ENCODE results near the gene HIVEP3.

The HIVEP3 gene

GRCh38 chr1:41901551-41901950 lies 17.2 kb downstream of the HIVEP3 start:
- H3K4me1 Mint-ChIP-seq, result peaks cover 71% of the 10 kb centered on the region
- no peak for DNase-seq (ENCODE audit: low spot score in 2 of 2)
- ATAC-seq (replicated peaks; ENCODE audit: extremely low read depth, poor library complexity, severe bottlenecking), result no peak
- peaks cover 2% of the 10 kb centered on the region for H3K36me3 Mint-ChIP-seq (ENCODE audit: insufficient read depth)
- no peaks in the 10 kb centered on the region for H3K9me3 Mint-ChIP-seq
- H3K27me3 Mint-ChIP-seq, result no peaks in the 10 kb centered on the region
- peak overlapping the region; percentile 12 for H3K4me3 Mint-ChIP-seq
- H3K27ac Mint-ChIP-seq (ENCODE audit: low read depth), result peak overlapping the region; percentile 67

- peak overlapping the region; percentile 12 for H3K4me3 Mint-ChIP-seq
- ATAC-seq (replicated peaks; ENCODE audit: extremely low read depth, poor library complexity, severe bottlenecking), result no peak
- H3K4me1 Mint-ChIP-seq, result peaks cover 69% of the 10 kb centered on the region
- H3K36me3 Mint-ChIP-seq (ENCODE audit: insufficient read depth), result peaks cover 4% of the 10 kb centered on the region
- H3K27me3 Mint-ChIP-seq, result no peaks in the 10 kb centered on the region
- H3K27ac Mint-ChIP-seq (ENCODE audit: low read depth), result peak overlapping the region; percentile 67
- no peak for DNase-seq (ENCODE audit: low spot score in 2 of 2)
- H3K9me3 Mint-ChIP-seq, result no peaks in the 10 kb centered on the region
These were observed 17.9 kb downstream of the HIVEP3 start for GRCh38 chr1:41900603-41901444.

GRCh38 chr1:41898191-41898713 lies 20.5 kb downstream of the HIVEP3 start:
- DNase-seq (ENCODE audit: low spot score in 2 of 2) (peak; percentile 30 to 75), ATAC-seq (replicated peaks; ENCODE audit: extremely low read depth, poor library complexity, severe bottlenecking) (peak; percentile 99)
- Mint-ChIP-seq H3K4me3 (peak overlapping the region; percentile 53), H3K27me3 (no peaks in the 10 kb centered on the region), H3K4me1 (peaks cover 82% of the 10 kb centered on the region), H3K27ac (ENCODE audit: low read depth) (peak overlapping the region; percentile 95), H3K9me3 (no peaks in the 10 kb centered on the region), H3K36me3 (ENCODE audit: insufficient read depth) (peaks cover 5% of the 10 kb centered on the region)

- H3K4me3 Mint-ChIP-seq, result no peak overlapping the region
- ATAC-seq (replicated peaks; ENCODE audit: extremely low read depth, poor library complexity, severe bottlenecking) (no peak), DNase-seq (ENCODE audit: low spot score in 2 of 2) (no peak)
- H3K9me3 Mint-ChIP-seq, result no peaks in the 10 kb centered on the region
- H3K27ac Mint-ChIP-seq (ENCODE audit: low read depth), result peak overlapping the region; percentile 45
- H3K4me1 Mint-ChIP-seq, result peaks cover 78% of the 10 kb centered on the region
- H3K36me3 Mint-ChIP-seq (ENCODE audit: insufficient read depth), result peaks cover 9% of the 10 kb centered on the region
- H3K27me3 Mint-ChIP-seq, result no peaks in the 10 kb centered on the region
These were observed 23.2 kb downstream of the HIVEP3 start for GRCh38 chr1:41895552-41895951.

- peak overlapping the region; percentile 45 for H3K27ac Mint-ChIP-seq (ENCODE audit: low read depth)
- peaks cover 9% of the 10 kb centered on the region for H3K36me3 Mint-ChIP-seq (ENCODE audit: insufficient read depth)
- H3K27me3 Mint-ChIP-seq, result no peaks in the 10 kb centered on the region
- H3K9me3 Mint-ChIP-seq, result no peaks in the 10 kb centered on the region
- no peak for ATAC-seq (replicated peaks; ENCODE audit: extremely low read depth, poor library complexity, severe bottlenecking)
- H3K4me3 Mint-ChIP-seq, result peak overlapping the region; percentile 14
- peaks cover 72% of the 10 kb centered on the region for H3K4me1 Mint-ChIP-seq
- DNase-seq (ENCODE audit: low spot score in 2 of 2), result no peak
These were observed 23.8 kb downstream of the HIVEP3 start for GRCh38 chr1:41894808-41895483.

- H3K36me3 Mint-ChIP-seq (ENCODE audit: insufficient read depth), result peaks cover 9% of the 10 kb centered on the region
- H3K27ac Mint-ChIP-seq (ENCODE audit: low read depth), result peak overlapping the region; percentile 45
- H3K4me1 Mint-ChIP-seq, result peaks cover 70% of the 10 kb centered on the region
- ATAC-seq (replicated peaks; ENCODE audit: extremely low read depth, poor library complexity, severe bottlenecking) (no peak), DNase-seq (ENCODE audit: low spot score in 2 of 2) (no peak)
- H3K9me3 Mint-ChIP-seq, result no peaks in the 10 kb centered on the region
- no peaks in the 10 kb centered on the region for H3K27me3 Mint-ChIP-seq
- H3K4me3 Mint-ChIP-seq, result peak overlapping the region; percentile 14
These were observed 24.5 kb downstream of the HIVEP3 start for GRCh38 chr1:41894101-41894807.

- H3K36me3 Mint-ChIP-seq (ENCODE audit: insufficient read depth), result peaks cover 15% of the 10 kb centered on the region
- peak overlapping the region; percentile 87 for H3K27ac Mint-ChIP-seq (ENCODE audit: low read depth)
- H3K4me1 Mint-ChIP-seq, result peaks cover 65% of the 10 kb centered on the region
- H3K27me3 Mint-ChIP-seq, result no peaks in the 10 kb centered on the region
- DNase-seq (ENCODE audit: low spot score in 2 of 2), result peak in 1 of 2 donors; percentile 37
- no peaks in the 10 kb centered on the region for H3K9me3 Mint-ChIP-seq
- peak; percentile 77 for ATAC-seq (replicated peaks; ENCODE audit: extremely low read depth, poor library complexity, severe bottlenecking)
- H3K4me3 Mint-ChIP-seq, result peak overlapping the region; percentile 78
These were observed 26.4 kb downstream of the HIVEP3 start for GRCh38 chr1:41892301-41892781.

GRCh38 chr1:41891199-41891896 lies 27.4 kb downstream of the HIVEP3 start:
- DNase-seq (ENCODE audit: low spot score in 2 of 2), result peak; percentile 37 to 59
- peaks cover 57% of the 10 kb centered on the region for H3K4me1 Mint-ChIP-seq

GRCh38 chr1:41890825-41891198 lies 27.9 kb downstream of the HIVEP3 start:
- DNase-seq (ENCODE audit: low spot score in 2 of 2) (no peak), ATAC-seq (replicated peaks; ENCODE audit: extremely low read depth, poor library complexity, severe bottlenecking) (no peak)
- H3K27ac Mint-ChIP-seq (ENCODE audit: low read depth), result peak overlapping the region; percentile 87
- peaks cover 62% of the 10 kb centered on the region for H3K4me1 Mint-ChIP-seq
- H3K4me3 Mint-ChIP-seq, result peak overlapping the region; percentile 78
- H3K9me3 Mint-ChIP-seq, result no peaks in the 10 kb centered on the region
- H3K27me3 Mint-ChIP-seq, result no peaks in the 10 kb centered on the region
- peaks cover 13% of the 10 kb centered on the region for H3K36me3 Mint-ChIP-seq (ENCODE audit: insufficient read depth)

More at GRCh38 chr1:41891199-41891896, 27.4 kb downstream of the HIVEP3 start:
- no peaks in the 10 kb centered on the region for H3K27me3 Mint-ChIP-seq
- peak overlapping the region; percentile 87 for H3K27ac Mint-ChIP-seq (ENCODE audit: low read depth)
- peak; percentile 94 for ATAC-seq (replicated peaks; ENCODE audit: extremely low read depth, poor library complexity, severe bottlenecking)
- H3K4me3 Mint-ChIP-seq, result peak overlapping the region; percentile 78
- no peaks in the 10 kb centered on the region for H3K9me3 Mint-ChIP-seq
- H3K36me3 Mint-ChIP-seq (ENCODE audit: insufficient read depth), result peaks cover 13% of the 10 kb centered on the region

- Mint-ChIP-seq H3K4me3 (no peak overlapping the region), H3K36me3 (ENCODE audit: insufficient read depth) (peaks cover 13% of the 10 kb centered on the region), H3K27ac (ENCODE audit: low read depth) (peak overlapping the region; percentile 87), H3K9me3 (no peaks in the 10 kb centered on the region), H3K4me1 (peaks cover 55% of the 10 kb centered on the region), H3K27me3 (no peaks in the 10 kb centered on the region)
- ATAC-seq (replicated peaks; ENCODE audit: extremely low read depth, poor library complexity, severe bottlenecking) (no peak), DNase-seq (ENCODE audit: low spot score in 2 of 2) (no peak)
These were observed 29.0 kb downstream of the HIVEP3 start for GRCh38 chr1:41889506-41890414.

- Mint-ChIP-seq H3K4me1 (peaks cover 45% of the 10 kb centered on the region), H3K27me3 (no peaks in the 10 kb centered on the region), H3K27ac (ENCODE audit: low read depth) (peak overlapping the region; percentile 64), H3K9me3 (no peaks in the 10 kb centered on the region), H3K4me3 (no peak overlapping the region), H3K36me3 (ENCODE audit: insufficient read depth) (peaks cover 13% of the 10 kb centered on the region)
- no peak for ATAC-seq (replicated peaks; ENCODE audit: extremely low read depth, poor library complexity, severe bottlenecking)
- DNase-seq (ENCODE audit: low spot score in 2 of 2), result no peak
These were observed 30.0 kb downstream of the HIVEP3 start for GRCh38 chr1:41888756-41889155.

Data from central memory CD8-positive, alpha-beta T cell (primary cell).